ENCODE measurements around the gene ARHGEF17.

The ARHGEF17 gene

GRCh38 chr11:73314117-73314961 lies 6.3 kb downstream of the ARHGEF17 start:
- ChIA-PET CTCF (interaction anchor here (0.7 to 1.0 kb wide), 2 partner anchors 20 to 21 kb away, joined by 3 read pairs; no protein-coding TSS in a partner anchor), POLR2A (interaction anchor here (1.4 kb wide), 1 partner anchor 16 kb away, joined by 4 read pairs; no protein-coding TSS in a partner anchor)
- DNase-seq (ENCODE audit: extremely low spot score): no peak
- TF ChIP-seq SP1 (IDR thresholded peaks at IDR 0.05) (no peak), CTBP1 (IDR thresholded peaks at IDR 0.05; ENCODE audit: borderline replicate concordance) (no peak), BHLHE40 (IDR thresholded peaks at IDR 0.05; ENCODE audit: borderline replicate concordance) (no peak), FOXA1 (IDR thresholded peaks at IDR 0.05) (no peak), ARNT (IDR thresholded peaks at IDR 0.05) (no peak), LEF1 (IDR thresholded peaks at IDR 0.05; ENCODE audit: borderline replicate concordance) (no peak), SUZ12 (IDR thresholded peaks at IDR 0.05) (no peak), L3MBTL2 (conservative IDR thresholded peaks at IDR 0.05) (no peak), ELF4 (IDR thresholded peaks at IDR 0.05) (no peak), FOXM1 (IDR thresholded peaks at IDR 0.05; ENCODE audit: borderline replicate concordance) (no peak), TARDBP (IDR thresholded peaks at IDR 0.05) (no peak), FOXK2 (IDR thresholded peaks at IDR 0.05) (no peak), HDGF (IDR thresholded peaks at IDR 0.05; ENCODE audit: borderline replicate concordance) (no peak), NFRKB (IDR thresholded peaks at IDR 0.05) (no peak), ZNF384 (IDR thresholded peaks at IDR 0.05) (no peak)
- TF ChIP-seq, protein P1, sequence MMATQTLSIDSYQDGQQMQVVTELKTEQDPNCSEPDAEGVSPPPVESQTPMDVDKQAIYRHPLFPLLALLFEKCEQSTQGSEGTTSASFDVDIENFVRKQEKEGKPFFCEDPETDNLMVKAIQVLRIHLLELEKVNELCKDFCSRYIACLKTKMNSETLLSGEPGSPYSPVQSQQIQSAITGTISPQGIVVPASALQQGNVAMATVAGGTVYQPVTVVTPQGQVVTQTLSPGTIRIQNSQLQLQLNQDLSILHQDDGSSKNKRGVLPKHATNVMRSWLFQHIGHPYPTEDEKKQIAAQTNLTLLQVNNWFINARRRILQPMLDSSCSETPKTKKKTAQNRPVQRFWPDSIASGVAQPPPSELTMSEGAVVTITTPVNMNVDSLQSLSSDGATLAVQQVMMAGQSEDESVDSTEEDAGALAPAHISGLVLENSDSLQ (IDR thresholded peaks at IDR 0.05): no peak

GRCh38 chr11:73315293-73316020 lies 7.4 kb downstream of the ARHGEF17 start:
- no peak for DNase-seq (ENCODE audit: extremely low spot score)
- no peak for TF ChIP-seq L3MBTL2 (conservative IDR thresholded peaks at IDR 0.05)
- no peak for TF ChIP-seq ELF4 (IDR thresholded peaks at IDR 0.05)
- no peak for TF ChIP-seq CTBP1 (IDR thresholded peaks at IDR 0.05; ENCODE audit: borderline replicate concordance)
- no peak for TF ChIP-seq FOXK2 (IDR thresholded peaks at IDR 0.05)
- no peak for TF ChIP-seq LEF1 (IDR thresholded peaks at IDR 0.05; ENCODE audit: borderline replicate concordance)
- ChIA-PET CTCF (interaction anchor here (1.0 kb wide), 1 partner anchor 20 kb away, joined by 3 read pairs; no protein-coding TSS in a partner anchor), POLR2A (interaction anchor here (1.4 kb wide), 1 partner anchor 15 kb away, joined by 4 read pairs; no protein-coding TSS in a partner anchor)

DNA sequence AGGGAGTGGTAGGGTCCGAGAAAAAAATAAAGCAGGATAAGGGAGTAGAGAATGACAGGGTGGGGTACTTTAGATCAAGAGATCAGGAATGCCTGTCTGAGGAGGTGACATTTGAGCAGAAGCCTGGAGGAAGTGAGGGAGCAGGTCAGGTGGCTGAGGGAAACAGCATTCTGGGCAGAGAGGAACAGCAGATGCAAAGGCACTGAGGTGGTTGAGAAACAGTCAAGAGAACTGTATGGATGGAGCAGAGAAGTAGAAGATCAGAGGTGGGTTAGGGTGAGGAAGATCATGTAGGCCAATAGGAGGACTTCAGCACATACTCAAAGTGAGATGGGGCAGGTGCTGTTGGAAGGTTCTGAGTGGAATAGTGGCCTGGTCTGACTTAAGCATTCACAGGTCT lies 8.3 kb downstream of the ARHGEF17 start:
- no peak for TF ChIP-seq L3MBTL2 (conservative IDR thresholded peaks at IDR 0.05)
- TF ChIP-seq ARNT (IDR thresholded peaks at IDR 0.05): no peak
- no peak for TF ChIP-seq FOXK2 (IDR thresholded peaks at IDR 0.05)
- no peak for TF ChIP-seq LEF1 (IDR thresholded peaks at IDR 0.05; ENCODE audit: borderline replicate concordance)
- TF ChIP-seq HDGF (IDR thresholded peaks at IDR 0.05; ENCODE audit: borderline replicate concordance): no peak
- no peak for TF ChIP-seq FOXA1 (IDR thresholded peaks at IDR 0.05)
- no peak for TF ChIP-seq FOXM1 (IDR thresholded peaks at IDR 0.05; ENCODE audit: borderline replicate concordance)
- no peak for TF ChIP-seq NFRKB (IDR thresholded peaks at IDR 0.05)
- no peak for TF ChIP-seq ZNF384 (IDR thresholded peaks at IDR 0.05)
- TF ChIP-seq CTBP1 (IDR thresholded peaks at IDR 0.05; ENCODE audit: borderline replicate concordance): no peak
- no peak for TF ChIP-seq BHLHE40 (IDR thresholded peaks at IDR 0.05; ENCODE audit: borderline replicate concordance)
- TF ChIP-seq SUZ12 (IDR thresholded peaks at IDR 0.05): no peak
- TF ChIP-seq SP1 (IDR thresholded peaks at IDR 0.05): no peak
- no peak for TF ChIP-seq ELF4 (IDR thresholded peaks at IDR 0.05)
- TF ChIP-seq TARDBP (IDR thresholded peaks at IDR 0.05): no peak
- DNase-seq (ENCODE audit: extremely low spot score): no peak
- ChIA-PET POLR2A (no interaction called here), CTCF (no interaction called here)

DNA sequence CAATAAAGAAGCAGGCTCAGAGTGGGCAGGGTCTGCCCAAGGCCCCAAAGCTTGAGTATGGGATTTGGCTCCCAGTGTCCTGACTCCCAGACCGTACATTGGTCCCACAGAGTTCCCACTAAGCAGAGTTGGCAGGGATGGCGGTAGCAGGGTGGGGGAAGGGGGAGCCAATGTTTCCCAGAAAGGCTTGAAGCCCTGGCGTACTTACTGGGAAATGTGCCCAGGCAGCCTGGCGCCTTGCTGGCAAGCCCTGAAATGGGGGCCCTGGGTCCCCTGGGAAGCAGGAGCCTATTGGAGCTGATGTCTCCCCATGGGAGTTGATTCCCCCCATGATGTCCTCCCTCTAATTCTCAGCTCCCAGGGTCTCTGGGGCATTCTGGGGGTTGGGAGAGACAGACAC lies 9.3 kb downstream of the ARHGEF17 start:
- ChIA-PET CTCF (interaction anchor here (1.2 kb wide), 1 partner anchor 11 kb away, joined by 3 read pairs; no protein-coding TSS in a partner anchor), POLR2A (interaction anchor here (1.6 kb wide), 1 partner anchor 10 kb away, joined by 4 read pairs; no protein-coding TSS in a partner anchor)
- TF ChIP-seq TARDBP (IDR thresholded peaks at IDR 0.05) (no peak), FOXM1 (IDR thresholded peaks at IDR 0.05; ENCODE audit: borderline replicate concordance) (no peak), SP1 (IDR thresholded peaks at IDR 0.05) (no peak), L3MBTL2 (conservative IDR thresholded peaks at IDR 0.05) (no peak), HDGF (IDR thresholded peaks at IDR 0.05; ENCODE audit: borderline replicate concordance) (no peak), FOXA1 (IDR thresholded peaks at IDR 0.05) (no peak), LEF1 (IDR thresholded peaks at IDR 0.05; ENCODE audit: borderline replicate concordance) (no peak)
- TF ChIP-seq, protein P1 (IDR thresholded peaks at IDR 0.05): no peak
- no peak for DNase-seq (ENCODE audit: extremely low spot score)

DNA sequence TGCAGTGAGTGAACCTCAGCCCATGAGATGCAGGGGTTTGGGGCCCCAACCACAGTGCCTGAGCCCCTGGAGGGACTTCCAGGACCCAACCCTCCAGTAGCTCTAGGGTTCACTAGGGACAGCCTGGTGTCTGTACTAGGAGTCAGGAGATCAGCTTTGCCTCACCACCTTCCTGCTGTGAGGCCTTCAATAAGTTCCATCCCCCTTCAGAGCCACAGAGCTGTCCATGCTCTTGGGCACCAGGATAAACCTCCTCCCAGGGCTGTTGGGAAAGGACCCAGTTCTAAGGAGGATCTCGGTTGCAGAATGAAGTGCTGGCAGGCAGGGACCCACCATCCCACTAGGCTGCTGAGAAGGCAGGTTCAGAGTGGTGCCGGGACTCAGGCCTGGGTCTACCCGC lies 9.7 kb downstream of the ARHGEF17 start:
- ChIA-PET CTCF (interaction anchor here (0.7 to 1.2 kb wide), 2 partner anchors 11 to 33 kb away, joined by 3 to 4 read pairs; no protein-coding TSS in a partner anchor), POLR2A (interaction anchor here (1.6 kb wide), 1 partner anchor 11 kb away, joined by 4 read pairs; no protein-coding TSS in a partner anchor)
- DNase-seq (ENCODE audit: extremely low spot score): no peak
- TF ChIP-seq SUZ12 (IDR thresholded peaks at IDR 0.05) (no peak), FOXA1 (IDR thresholded peaks at IDR 0.05) (no peak)

DNA sequence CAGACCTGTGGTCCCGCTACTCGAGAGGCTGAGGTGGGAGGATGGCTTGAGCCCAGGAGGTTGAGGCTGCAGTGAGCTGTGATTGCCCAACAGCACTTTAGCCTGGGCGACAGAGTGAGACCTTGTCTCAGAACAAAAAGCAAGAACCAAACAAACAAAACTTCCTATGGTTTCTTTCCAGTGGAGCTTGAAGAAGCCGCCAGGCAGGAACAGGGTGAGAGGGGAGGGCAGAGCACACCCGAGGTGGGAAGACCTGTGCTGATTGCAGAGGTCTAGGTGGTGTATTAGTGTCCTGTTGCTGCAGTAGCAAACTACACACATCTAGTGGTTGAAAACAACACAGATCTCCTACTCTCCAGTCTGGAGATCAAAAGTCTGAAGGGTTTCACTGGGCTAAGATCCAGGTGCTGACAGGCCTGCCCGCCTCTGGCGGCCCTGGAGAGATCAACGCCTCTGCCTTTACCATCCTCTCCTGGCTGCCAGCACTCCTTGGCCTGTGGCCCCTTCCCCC lies 10.5 kb downstream of the ARHGEF17 start:
- TF ChIP-seq ELF4 (IDR thresholded peaks at IDR 0.05) (no peak), ARNT (IDR thresholded peaks at IDR 0.05) (no peak), HDGF (IDR thresholded peaks at IDR 0.05; ENCODE audit: borderline replicate concordance) (no peak), BHLHE40 (IDR thresholded peaks at IDR 0.05; ENCODE audit: borderline replicate concordance) (no peak), FOXM1 (IDR thresholded peaks at IDR 0.05; ENCODE audit: borderline replicate concordance) (no peak), NFRKB (IDR thresholded peaks at IDR 0.05) (no peak), FOXA1 (IDR thresholded peaks at IDR 0.05) (no peak), FOXK2 (IDR thresholded peaks at IDR 0.05) (no peak), CTBP1 (IDR thresholded peaks at IDR 0.05; ENCODE audit: borderline replicate concordance) (no peak), SP1 (IDR thresholded peaks at IDR 0.05) (no peak), SUZ12 (IDR thresholded peaks at IDR 0.05) (no peak), LEF1 (IDR thresholded peaks at IDR 0.05; ENCODE audit: borderline replicate concordance) (no peak), ZNF384 (IDR thresholded peaks at IDR 0.05) (no peak)
- TF ChIP-seq, protein P1 (IDR thresholded peaks at IDR 0.05): no peak
- POLR2A ChIA-PET: no interaction called here
- no peak for DNase-seq (ENCODE audit: extremely low spot score)
- CTCF ChIA-PET: no interaction called here
